CD4-positive, alpha-beta T cell (primary cell): ENCODE measurements around the gene NUDT8. TPM values are rescaled to one million over a fixed set of nuclear protein-coding genes. Genes with fewer than 3 reads are reported as not detected.
A peak's percentile ranks its signal among the peaks of the same experiment; 100 is the strongest.

Experiments
- ATAC-seq: fragments of 200-7000 bp; cut with Tn5 transposase; one replicate; pipeline ENCODE4 v1.10.0; 2022; ENCODE audit warnings: mild to moderate bottlenecking; ENCODE audit not compliant: poor library complexity
- CTCF ChIA-PET: fragments of 350-600 bp; sonication (Branson Sonifier 250); formaldehyde crosslinking; loops from one replicate; lab custom pipeline; 2021; ENCODE audit warnings: antibody characterized with exemption, inconsistent platforms; lab: Charles Lee
- POLR2A ChIA-PET: fragments of 350-600 bp; sonication (Branson Sonifier 250); formaldehyde crosslinking; loops from one replicate; lab custom pipeline; 2021; ENCODE audit warnings: antibody characterized with exemption, inconsistent platforms; lab: Charles Lee
- DNase-seq, 14 experiments: peaks; one replicate each; pipeline ENCODE4 v3.0.0-alpha.2; 2013 to 2020; ENCODE audit warnings: mixed read lengths in 2 of 14
- H3K27ac ChIP-seq, 2 donors: one replicate each; pipeline versions ENCODE4 v1.5.1 to v1.7.0; 2013; ENCODE audit warnings: low read length in 2 of 2, low read depth in 1 of 2, mild to moderate bottlenecking in 1 of 2
- H3K27me3 ChIP-seq, 2 experiments: 1 replicate in 1 of 2; 2 replicates in 1 of 2; pipeline versions ENCODE4 v1.6.1 to v1.7.0; 2013; ENCODE audit warnings: low read length in 2 of 2, control low read depth in 1 of 2, mild to moderate bottlenecking in 1 of 2, moderate library complexity in 1 of 2; ENCODE audit not compliant: insufficient read depth in 2 of 2, control insufficient read depth in 1 of 2
- H3K36me3 ChIP-seq: one replicate; pipeline ENCODE4 v1.6.1; 2013; ENCODE audit warnings: low read length, control low read depth; ENCODE audit not compliant: insufficient read depth
- H3K4me1 ChIP-seq: one replicate; pipeline ENCODE4 v1.6.1; 2013; ENCODE audit warnings: low read length, control low read depth; ENCODE audit not compliant: insufficient read depth
- H3K4me3 ChIP-seq: one replicate; pipeline ENCODE4 v1.5.1; 2013; ENCODE audit warnings: mild to moderate bottlenecking, low read length, moderate library complexity
- H3K9me3 ChIP-seq, 2 experiments: 1 replicate in 1 of 2; 2 replicates in 1 of 2; pipeline versions ENCODE4 v1.6.1 to v1.7.0; 2013; ENCODE audit warnings: low read length in 2 of 2, mild to moderate bottlenecking in 2 of 2, control low read depth in 1 of 2, moderate library complexity in 1 of 2; ENCODE audit not compliant: control insufficient read depth in 1 of 2, insufficient read depth in 1 of 2
- H3K27ac Mint-ChIP-seq: one replicate; pipeline ENCODE4 v1.8.0; 2020; ENCODE audit warnings: mixed read lengths
- H3K27me3 Mint-ChIP-seq: one replicate; pipeline ENCODE4 v1.8.0; 2021; ENCODE audit warnings: mixed read lengths
- H3K36me3 Mint-ChIP-seq: one replicate; pipeline ENCODE4 v1.8.0; 2021; ENCODE audit warnings: low read depth, mixed read lengths
- H3K4me1 Mint-ChIP-seq: one replicate; pipeline ENCODE4 v1.8.0; 2021; ENCODE audit warnings: low read depth, mixed read lengths
- H3K4me3 Mint-ChIP-seq: one replicate; pipeline ENCODE4 v1.8.0; 2020; ENCODE audit warnings: mild to moderate bottlenecking, mixed read lengths
- H3K9me3 Mint-ChIP-seq: one replicate; pipeline ENCODE4 v1.8.0; 2020; ENCODE audit warnings: mixed read lengths
- CTCF ChIP-seq: fragments of 200-600 bp; IDR thresholded peaks from one replicate; pipeline ENCODE4 v1.8.0; 2022; ENCODE audit warnings: antibody characterized with exemption, mild to moderate bottlenecking
- intact Hi-C, 2 experiments: fragments of 100-400 bp; cut with DNase I in 1 of 2; cut with micrococcal nuclease in 1 of 2; formaldehyde crosslinking; loops; one replicate each; pipeline versions ENCODE4 v1.15.1 to v1.9.0; 2023 to 2025; cut with DNase I, micrococcal nuclease
- total RNA-seq, 174 experiments: library from RNA in 2 of 174; stranded (reverse) in 2 of 174; gene quantifications; one replicate each; pipeline ENCODE4 v1.2.3 and lab custom pipeline; 2021 to 2026

Gene NUDT8
- total RNA-seq, 2 experiments from 2014 or later, result 0.92 to 1.4 TPM

GRCh38 chr11:67611165-67611564 lies 18.6 kb downstream of the NUDT8 start:
- ATAC-seq (no peak), DNase-seq (peak in 1 of 14 experiments; percentile 20)
- Histone ChIP-seq H3K4me3 (no peak overlapping the region), H3K36me3 (peaks cover 48% of the 10 kb centered on the region), H3K27me3 (peaks cover 0 to 3% of the 10 kb centered on the region in 2 experiments), H3K9me3 (peaks cover 0 to 3% of the 10 kb centered on the region in 2 experiments), H3K27ac (no peak overlapping the region), H3K4me1 (peaks cover 54% of the 10 kb centered on the region)
- Mint-ChIP-seq H3K27me3 (no peaks in the 10 kb centered on the region), H3K27ac (no peak overlapping the region), H3K4me1 (peaks cover 24% of the 10 kb centered on the region), H3K9me3 (no peaks in the 10 kb centered on the region), H3K4me3 (no peak overlapping the region), H3K36me3 (peaks cover 46% of the 10 kb centered on the region)
- intact Hi-C loops, result no loop called here
- no peak for TF ChIP-seq CTCF
- ChIA-PET POLR2A (no interaction called here), CTCF (no interaction called here)

GRCh38 chr11:67610302-67610868 lies 19.4 kb downstream of the NUDT8 start:
- Mint-ChIP-seq H3K4me1 (peaks cover 29% of the 10 kb centered on the region), H3K36me3 (peaks cover 46% of the 10 kb centered on the region), H3K4me3 (peak overlapping the region; percentile 11), H3K9me3 (no peaks in the 10 kb centered on the region), H3K27ac (no peak overlapping the region), H3K27me3 (no peaks in the 10 kb centered on the region)
- DNase-seq, result no peak
- ChIA-PET CTCF (no interaction called here), POLR2A (interaction anchor here (0.7 kb wide), 1 partner anchor 371 kb away, joined by 3 read pairs; no protein-coding TSS in a partner anchor)
- no peak for TF ChIP-seq CTCF
- Histone ChIP-seq H3K36me3 (peaks cover 48% of the 10 kb centered on the region), H3K27ac (no peak overlapping the region), H3K4me1 (peaks cover 49% of the 10 kb centered on the region), H3K4me3 (no peak overlapping the region), H3K9me3 (peaks cover 0 to 3% of the 10 kb centered on the region in 2 experiments), H3K27me3 (peaks cover 0 to 3% of the 10 kb centered on the region in 2 experiments)
- ATAC-seq, result no peak
- intact Hi-C loops, result no loop called here

GRCh38 chr11:67609316-67609715 lies 20.4 kb downstream of the NUDT8 start:
- H3K27ac ChIP-seq, result no peak overlapping the region
- Mint-ChIP-seq H3K4me3 (no peak overlapping the region), H3K36me3 (peaks cover 46% of the 10 kb centered on the region), H3K9me3 (no peaks in the 10 kb centered on the region), H3K27ac (peak overlapping the region; percentile 49), H3K27me3 (no peaks in the 10 kb centered on the region), H3K4me1 (peaks cover 23% of the 10 kb centered on the region)
- ChIA-PET CTCF (interaction anchor here (2.0 kb wide), 1 partner anchor 20 kb away, joined by 9 read pairs; the partner anchor contains the start of gene NUDT8), POLR2A (interaction anchor here (2.4 kb wide), 1 partner anchor 26 kb away, joined by 8 read pairs; the partner anchor contains the start of gene GSTP1)
- intact Hi-C loops, result loop anchor here in 1 of 2 experiments (5.0 to 10.0 kb wide), 3 partner anchors 37 to 257 kb away; partner anchors contain the start of genes POLD4 and RAD9A
- TF ChIP-seq CTCF, result no peak
- H3K4me1 ChIP-seq, result peaks cover 38% of the 10 kb centered on the region
- peaks cover 48% of the 10 kb centered on the region for H3K36me3 ChIP-seq
- no peak for ATAC-seq
- H3K27me3 ChIP-seq, result peaks cover 0 to 3% of the 10 kb centered on the region in 2 experiments
- no peak for DNase-seq
- peaks cover 0 to 3% of the 10 kb centered on the region in 2 experiments for H3K9me3 ChIP-seq
- H3K4me3 ChIP-seq, result no peak overlapping the region
